ENCODE results near the gene GAS2L2.

The GAS2L2 gene

GRCh38 chr17:35752945-35753764, at the start of gene GAS2L2:
Gene GAS2L2 (minus strand): TSS chr17:35753239. CDS start chr17:35752850, 389 bp downstream.
- peak in 4 of 56 donors; percentile 15 to 21 (median 17) for DNase-seq

GRCh38 chr17:35801583-35802224, 48.7 kb upstream of the GAS2L2 start:
- DNase-seq = peak in 35 of 56 donors; percentile 13 to 83 (median 49)

- DNase-seq = peak in 34 of 56 donors; percentile 19 to 77 (median 40)
Observed at GRCh38 chr17:35799942-35800341, 46.9 kb upstream of the GAS2L2 start.

- no peak for DNase-seq
Observed at GRCh38 chr17:35797918-35798317, 44.9 kb upstream of the GAS2L2 start.

GRCh38 chr17:35797370-35797769, 44.3 kb upstream of the GAS2L2 start:
- DNase-seq = no peak

GRCh38 chr17:35796942-35797341, 43.9 kb upstream of the GAS2L2 start:
- DNase-seq = no peak

- DNase-seq = no peak
Observed at GRCh38 chr17:35795871-35796265, 42.8 kb upstream of the GAS2L2 start.

GRCh38 chr17:35795007-35795870, 42.2 kb upstream of the GAS2L2 start, which contains the start of gene MMP28:
Gene MMP28 (minus strand): TSS chr17:35795641. CDS start chr17:35795377, 264 bp downstream.
- peak in 3 of 56 donors; percentile 36 to 61 (median 47) for DNase-seq

- peak in 8 of 56 donors; percentile 16 to 39 (median 32) for DNase-seq
Observed at GRCh38 chr17:35793257-35793656, 40.2 kb upstream of the GAS2L2 start.

- DNase-seq = no peak
Observed at GRCh38 chr17:35791681-35792350, 38.8 kb upstream of the GAS2L2 start.

- DNase-seq = no peak
Observed at GRCh38 chr17:35790841-35791240, 37.8 kb upstream of the GAS2L2 start.

- peak in 6 of 56 donors; percentile 11 to 47 (median 24) for DNase-seq
Observed at GRCh38 chr17:35788477-35789368, 35.7 kb upstream of the GAS2L2 start.

GRCh38 chr17:35786941-35787432, 33.9 kb upstream of the GAS2L2 start:
- DNase-seq = no peak

GRCh38 chr17:35784895-35785294, 31.9 kb upstream of the GAS2L2 start:
- no peak for DNase-seq

GRCh38 chr17:35780950-35781349, 27.9 kb upstream of the GAS2L2 start:
- peak in 7 of 56 donors; percentile 12 to 40 (median 26) for DNase-seq

GRCh38 chr17:35778641-35779196, 25.7 kb upstream of the GAS2L2 start:
- no peak for DNase-seq

GRCh38 chr17:35775583-35775982, 22.5 kb upstream of the GAS2L2 start:
- DNase-seq = no peak

GRCh38 chr17:35775039-35775438, 22.0 kb upstream of the GAS2L2 start:
- peak in 4 of 56 donors; percentile 17 to 43 (median 30) for DNase-seq

GRCh38 chr17:35774499-35774898, 21.5 kb upstream of the GAS2L2 start:
- DNase-seq = peak in 33 of 56 donors; percentile 8 to 75 (median 33)

Measured in nucleus accumbens (tissue), 56 donors.